GM12891 (cell line): ENCODE measurements around the gene ACSS3.

ENCODE experiments used
- POLR2A ChIP-seq: IDR thresholded peaks from 2 replicates; pipeline ENCODE4 v1.6.1; 2011; ENCODE audit warnings: low read depth, low read length, control low read depth
- POLR2AphosphoS5 ChIP-seq: IDR thresholded peaks from 2 replicates; pipeline ENCODE4 v1.6.1; 2011; ENCODE audit warnings: low read depth, low read length, control low read depth
- TAF1 ChIP-seq: IDR thresholded peaks from 2 replicates; pipeline ENCODE4 v1.6.1; 2011; ENCODE audit warnings: low read depth, low read length, control low read depth

- TF ChIP-seq POLR2A (no peak), POLR2AphosphoS5 (no peak), TAF1 (no peak)
These were observed 43.0 kb upstream of the ACSS3 start for GRCh38 chr12:81034926-81035325.
